GM18498 (cell line): ENCODE data around the gene PRM1.
"Not testable (repeated sequence)": the region's sequence is repeated elsewhere in the genome, so short reads cannot be mapped to it uniquely, and the experiment has no call there.

Source experiments
- ATAC-seq: cut with Tn5 transposase; IDR thresholded peaks from one replicate; pipeline ENCODE4 v1.9.1; 2021; ENCODE audit warnings: mild to moderate bottlenecking, moderate library complexity; ENCODE audit not compliant: unreplicated experiment

PRM1 gene

DNA sequence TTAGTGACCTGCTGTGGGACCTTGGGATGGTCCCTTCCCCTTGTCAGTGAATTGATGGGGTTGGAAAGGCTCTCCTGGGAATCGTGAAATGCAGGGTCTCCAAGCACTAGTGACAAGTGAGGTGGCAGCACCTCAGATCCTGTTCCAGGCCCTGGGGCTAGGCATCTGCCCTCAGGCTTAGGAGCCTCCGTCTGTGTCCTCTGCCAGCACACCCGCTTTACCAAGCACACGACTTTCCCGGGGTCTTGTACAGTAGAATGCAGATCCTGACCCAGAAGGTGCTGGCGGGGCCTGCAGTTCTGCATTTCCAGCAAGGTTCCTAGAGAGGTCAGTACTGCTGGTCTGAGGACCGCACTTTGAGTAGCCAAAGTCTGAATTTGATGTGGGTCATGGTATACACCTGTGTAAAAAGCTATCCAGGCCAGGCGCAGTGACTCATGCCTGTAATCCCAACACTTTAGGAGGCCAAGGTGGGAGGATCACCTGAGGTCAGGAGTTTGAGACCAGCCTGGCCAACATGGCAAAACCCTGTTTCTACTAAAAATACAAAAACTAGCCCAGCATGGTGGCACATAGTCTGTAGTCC, 33.3 kb upstream of the PRM1 start:
- no peak for ATAC-seq

DNA sequence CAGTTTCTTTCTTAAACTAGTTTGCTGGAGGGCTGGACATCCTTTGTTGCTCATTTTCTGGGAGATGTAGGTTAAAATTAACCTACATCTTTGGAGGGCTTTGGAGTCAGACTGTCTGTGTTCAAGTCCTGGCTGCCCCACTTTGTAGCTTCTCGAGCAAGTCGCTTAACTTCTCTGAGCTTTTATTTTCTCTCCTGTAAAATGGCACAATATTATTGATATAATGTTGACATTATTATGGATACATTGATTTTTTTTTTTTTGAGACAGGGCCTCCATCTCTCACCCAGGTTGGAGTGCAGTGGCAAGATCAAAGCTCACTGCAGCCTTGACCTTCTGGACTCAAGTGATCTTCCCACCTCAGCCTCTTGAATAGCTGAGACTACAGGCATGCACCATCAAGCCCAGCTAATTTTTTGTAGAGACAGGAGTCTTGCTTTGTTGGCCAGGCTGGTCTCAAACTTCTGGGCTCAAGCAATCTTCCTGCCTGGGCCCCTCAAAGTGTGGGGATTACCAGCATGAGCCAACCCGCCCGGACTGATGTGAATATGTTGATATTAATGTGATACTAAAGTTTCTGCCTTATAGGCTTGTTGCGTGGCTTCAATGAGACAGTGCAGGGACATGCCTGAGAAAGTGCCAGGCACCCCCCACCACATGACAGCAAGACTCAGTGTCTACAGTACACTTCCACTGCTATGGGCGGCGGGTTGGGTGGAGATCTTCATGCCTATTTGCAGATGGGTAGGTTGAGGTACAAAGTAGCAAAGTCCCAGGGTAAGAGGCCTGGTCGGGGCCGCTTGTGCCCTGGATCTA, 32.6 kb upstream of the PRM1 start:
- no peak for ATAC-seq

DNA sequence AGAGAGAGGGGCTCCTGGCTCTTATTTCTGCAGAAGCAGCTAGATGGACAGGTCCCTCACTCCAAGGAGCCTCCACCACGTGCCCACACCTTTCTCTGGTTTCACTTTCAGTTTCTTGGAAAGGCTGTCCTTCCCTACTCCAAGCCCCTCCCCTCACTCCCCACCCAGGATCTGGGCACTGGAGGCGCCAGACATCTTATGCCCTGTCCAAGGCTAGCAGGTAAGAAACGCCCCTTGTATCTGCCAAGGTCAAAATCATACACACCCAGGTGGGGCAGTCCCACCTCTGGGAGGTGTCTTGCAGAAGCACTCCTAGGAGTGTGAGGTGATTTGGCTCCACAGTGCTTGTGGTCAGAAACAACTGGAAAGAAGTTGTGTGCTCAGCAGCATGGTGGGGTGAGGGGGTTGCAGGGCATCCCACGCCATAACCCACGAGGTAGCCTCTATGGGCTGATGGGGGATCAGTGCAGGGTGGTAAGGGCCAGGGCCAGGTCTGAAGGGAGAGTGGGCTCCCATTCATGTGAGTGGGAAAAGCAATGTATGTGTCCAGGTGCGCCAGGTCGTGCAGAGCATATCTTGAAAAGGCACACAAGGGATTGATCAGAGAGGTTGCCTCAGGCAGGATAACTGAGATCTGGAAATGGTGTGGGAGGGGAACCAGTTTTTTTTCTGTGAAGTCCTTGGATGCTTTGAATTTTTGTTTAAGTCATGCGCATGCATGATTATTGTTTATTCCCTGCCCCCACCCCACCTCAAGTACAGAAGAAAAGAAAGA, 31.8 kb upstream of the PRM1 start:
- no peak for ATAC-seq

DNA sequence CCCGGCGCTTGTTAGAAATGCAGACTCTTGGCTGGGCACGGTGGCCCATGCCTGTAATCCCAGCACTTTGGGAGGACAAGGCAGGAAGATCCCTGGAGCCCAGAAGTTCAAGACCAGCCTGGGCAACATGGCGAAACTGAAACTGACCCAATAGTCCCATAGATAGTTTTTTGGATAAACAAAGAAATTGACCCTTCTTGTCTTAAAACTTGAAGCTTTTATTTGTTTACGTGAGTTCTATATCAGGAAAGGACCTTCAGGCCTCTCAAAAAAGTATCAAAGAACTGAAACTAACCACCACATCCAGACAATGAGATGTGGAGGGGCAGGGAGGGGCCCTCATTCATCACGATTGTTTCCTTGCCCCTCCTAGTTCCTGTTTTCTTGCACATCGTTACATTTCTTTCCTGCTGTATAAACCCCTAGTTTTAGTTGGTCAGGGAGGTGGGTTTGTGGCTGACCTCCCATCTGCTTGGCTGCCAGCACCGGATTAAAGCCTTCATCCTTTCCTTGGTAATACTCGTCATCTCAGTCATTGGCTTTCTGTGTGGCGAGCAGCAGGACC, 29.9 kb upstream of the PRM1 start:
- no peak for ATAC-seq

DNA sequence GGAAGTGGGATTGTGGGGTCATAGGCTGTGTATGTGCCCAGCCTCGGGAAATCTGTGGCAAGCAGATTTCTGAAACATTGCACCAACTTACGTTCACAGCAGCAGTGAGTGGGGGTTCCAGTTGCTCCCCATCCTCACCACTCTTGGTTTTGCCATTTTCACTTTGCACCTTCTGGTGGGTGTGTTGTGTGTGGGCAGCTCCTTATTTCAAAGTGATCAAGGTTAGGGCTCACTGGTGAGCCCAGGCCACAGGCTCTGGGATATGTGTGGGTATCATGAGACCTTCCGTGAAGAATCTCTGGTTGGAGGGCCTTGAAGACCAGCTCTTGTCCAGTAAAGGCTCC, 29.5 kb upstream of the PRM1 start:
- no peak for ATAC-seq

DNA sequence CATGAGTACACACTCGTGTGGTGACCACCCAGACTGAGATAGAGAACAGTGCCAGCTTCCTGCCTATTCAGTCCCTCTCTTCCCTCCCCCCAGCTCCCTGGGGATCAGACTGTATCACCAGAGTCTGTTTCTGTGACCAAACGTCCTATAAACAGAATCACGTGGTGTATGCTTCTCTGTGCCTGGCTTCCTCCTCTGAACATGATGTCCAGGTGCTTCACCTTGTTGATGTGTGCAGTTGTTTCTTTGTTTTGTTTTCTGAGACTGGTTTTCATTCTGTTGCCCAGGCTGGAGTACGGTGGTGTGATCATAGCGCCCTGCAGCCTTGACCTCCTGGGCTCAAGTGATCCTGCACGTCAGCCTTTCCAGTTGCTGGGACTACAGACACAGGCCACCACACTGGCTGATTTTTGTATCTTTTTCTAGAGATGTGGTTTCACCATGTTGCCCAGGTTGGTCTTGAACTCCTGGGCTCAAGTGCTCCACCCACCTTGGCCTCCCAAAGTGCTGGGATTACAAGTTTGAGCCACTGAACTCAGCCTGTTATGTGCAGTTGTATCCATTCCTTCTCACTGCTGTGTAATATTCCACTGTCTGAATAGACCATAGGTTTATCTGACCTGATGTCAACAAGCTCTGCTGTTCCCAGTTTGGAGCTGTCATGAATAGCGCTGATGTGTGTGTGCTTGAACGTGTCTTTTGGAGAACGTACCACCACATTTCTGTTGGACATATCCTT, 28.9 kb upstream of the PRM1 start:
- ATAC-seq, result peak; percentile 48

DNA sequence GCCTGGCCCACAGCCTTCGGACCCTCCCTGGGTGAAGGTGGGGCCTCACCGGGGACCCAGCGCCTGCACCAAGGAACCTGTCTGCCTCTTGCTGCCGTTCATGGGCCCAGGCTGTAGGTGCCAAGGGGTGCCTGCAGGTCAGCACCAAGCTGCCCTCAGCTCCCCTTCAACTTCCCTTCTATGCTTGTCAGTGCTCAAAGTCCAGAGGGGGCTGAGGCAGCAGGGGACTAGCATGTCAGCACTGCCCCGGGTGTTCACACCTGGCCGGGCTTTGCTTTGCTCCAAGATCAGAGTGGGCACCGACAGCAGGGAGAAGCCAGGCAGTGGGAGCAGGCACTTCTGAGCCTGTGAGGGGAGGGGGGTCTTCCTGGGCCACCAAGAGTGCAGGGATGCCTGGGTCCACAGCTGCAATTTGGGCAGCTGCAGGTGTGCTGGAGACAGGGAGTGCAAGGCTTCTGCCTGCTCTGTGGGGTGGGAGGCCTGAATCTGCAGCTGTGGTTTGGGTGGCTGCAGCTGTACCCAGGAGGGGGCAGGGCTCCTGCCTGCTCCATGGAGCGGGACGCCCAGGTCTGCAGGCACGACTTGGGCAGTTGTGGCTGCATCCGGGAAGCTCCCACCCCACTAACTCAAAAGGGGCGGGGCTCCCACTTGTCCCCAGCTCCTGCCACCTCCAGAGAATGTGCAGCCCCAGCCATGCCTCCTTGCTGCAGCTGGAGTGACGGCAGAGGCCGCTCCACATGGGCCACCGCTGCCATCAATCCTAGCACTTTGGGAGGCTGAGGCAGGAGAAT, 27.6 kb upstream of the PRM1 start:
- peak; percentile 26 for ATAC-seq

DNA sequence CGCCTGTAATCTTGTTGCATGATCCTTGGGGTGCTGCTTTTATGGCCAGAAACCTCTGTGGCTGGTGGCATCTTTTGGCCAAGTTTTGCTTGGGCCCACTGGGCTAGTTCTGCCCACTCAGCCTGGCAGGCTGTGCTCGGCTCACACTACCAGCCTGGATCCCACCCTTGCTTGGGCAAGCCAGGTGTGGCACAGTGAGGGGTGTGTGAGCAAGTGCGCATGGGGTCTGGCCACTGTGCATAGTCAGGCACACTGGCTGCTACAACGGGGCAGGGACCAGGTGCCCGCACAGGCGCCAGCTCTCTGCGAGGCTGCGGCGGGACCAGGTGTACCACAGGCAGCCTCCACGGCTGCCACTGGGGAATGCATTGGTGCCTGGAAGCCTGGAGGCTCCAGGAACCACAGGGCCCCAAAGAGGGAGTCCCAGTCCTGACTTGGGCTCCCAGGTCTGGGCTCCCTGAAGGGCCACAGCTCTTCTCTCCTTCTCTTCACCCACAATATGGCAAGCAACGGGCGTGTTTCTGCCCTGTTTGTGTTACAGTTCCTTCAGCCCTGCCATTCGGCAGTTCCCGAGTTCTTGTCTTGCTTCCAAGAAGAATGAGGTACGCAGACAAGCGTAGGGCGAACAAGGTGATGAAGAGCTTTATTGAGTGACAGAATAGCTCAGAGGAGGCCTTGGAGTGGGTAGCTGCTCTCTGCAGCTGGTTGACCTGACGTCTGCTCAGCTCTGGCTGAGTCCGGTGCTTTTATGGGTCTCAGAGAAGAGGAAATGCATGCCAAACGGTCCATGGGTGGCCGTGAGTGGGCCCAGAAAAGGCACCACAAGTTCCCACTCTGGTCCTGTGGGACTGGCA, 26.7 kb upstream of the PRM1 start:
- ATAC-seq, result no peak

DNA sequence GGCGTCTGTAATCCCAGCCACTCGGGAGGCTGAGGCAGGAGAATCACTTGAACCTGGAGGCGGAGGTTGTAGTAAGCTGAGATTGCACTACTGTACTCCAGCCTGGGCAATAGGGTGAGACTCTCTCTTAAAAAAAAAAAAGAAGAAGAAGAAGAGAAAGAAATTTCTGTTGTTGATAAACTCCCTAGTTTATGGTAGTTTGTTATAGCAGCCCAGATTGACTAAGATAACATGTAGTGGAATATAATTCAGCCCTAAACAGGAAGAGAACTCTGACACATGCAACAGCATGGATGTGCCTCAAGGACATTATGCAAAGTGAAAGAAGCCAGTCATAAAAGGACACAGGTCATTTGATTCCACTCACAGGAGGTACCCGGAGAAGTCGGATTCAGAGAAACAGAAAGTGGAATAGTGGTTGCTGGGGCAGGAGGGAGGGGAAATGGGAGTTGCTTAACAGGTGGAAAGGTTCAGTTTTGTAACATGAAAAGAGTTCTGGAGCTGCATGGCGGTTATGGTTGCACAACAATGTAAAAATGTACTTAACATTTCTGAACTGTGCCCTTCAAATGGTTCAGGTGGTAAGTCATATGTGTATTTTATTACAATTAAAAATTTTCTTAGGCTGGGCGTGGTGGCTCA, 26.0 kb upstream of the PRM1 start:
- ATAC-seq, result no peak

DNA sequence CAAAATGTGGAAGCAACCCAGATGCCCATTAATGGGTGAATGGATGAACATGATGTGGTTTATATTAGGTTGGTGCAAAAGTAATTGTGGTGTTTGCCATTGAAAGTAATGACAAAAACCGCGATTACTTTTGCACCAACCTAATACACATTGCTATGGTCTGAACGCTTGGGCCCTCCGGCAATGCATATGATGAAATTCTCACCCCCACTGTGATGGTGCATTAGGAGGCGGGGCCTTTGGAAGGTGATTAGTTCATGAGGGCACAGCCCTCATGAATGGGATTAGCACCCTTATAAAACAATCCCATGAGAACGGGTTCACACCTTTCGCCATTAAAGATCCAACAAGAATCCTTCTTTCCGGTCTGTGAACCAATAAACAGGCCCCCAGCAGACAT, 25.3 kb upstream of the PRM1 start:
- no peak for ATAC-seq

DNA sequence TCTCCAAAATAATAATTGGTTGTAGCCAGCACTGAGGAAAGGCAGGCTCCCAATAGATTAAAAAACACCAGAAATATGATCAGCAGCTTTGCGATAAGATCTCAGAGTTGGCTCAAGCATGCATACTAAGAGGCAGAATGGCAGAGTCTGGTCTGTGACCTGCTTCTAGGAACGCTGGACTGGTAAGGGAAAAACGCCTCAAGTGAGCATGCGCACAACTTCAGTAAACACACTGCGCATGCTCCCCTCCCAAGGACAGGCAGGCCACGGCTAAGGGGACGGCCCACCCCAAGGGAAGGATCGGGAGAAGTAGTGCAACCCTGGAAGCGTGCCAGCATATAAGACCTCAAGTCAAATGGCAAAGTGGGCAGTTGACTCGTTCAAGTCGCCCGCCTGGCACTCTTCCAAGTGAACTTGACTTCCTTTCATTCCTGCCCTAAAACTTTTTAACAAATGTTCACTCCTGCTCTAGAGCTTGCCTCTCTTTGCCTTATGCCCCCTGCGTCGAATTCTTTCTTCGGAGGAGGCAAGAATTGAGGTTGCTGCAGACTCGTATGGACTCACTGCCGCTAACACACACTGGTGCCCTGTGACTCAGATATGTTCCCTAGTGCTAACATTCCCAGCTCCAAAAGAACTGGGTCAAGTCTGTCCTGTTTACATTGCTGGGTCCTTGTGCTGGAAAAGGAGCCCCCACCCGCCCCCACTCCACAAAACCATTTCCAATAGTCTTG, 22.4 kb upstream of the PRM1 start:
- no peak for ATAC-seq

DNA sequence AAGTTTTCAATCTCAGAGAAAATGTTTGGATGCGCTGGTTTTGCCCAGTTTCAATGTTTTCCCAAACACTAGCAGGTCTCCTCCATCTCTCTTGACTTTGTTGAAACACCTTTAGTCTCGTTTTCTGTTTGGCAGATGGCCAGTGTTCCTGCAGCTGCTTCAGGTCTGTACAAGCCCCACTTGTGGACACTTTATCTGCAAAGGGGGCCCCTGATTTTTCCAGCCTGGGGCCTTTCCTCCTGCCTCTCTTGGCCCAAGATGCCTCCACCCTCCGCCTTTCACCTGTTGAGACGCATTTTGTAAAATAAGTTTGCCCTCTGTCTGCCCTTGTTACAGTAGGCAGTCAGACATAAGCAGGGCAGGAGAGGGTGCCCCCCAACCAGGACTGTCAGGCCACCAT, 21.8 kb upstream of the PRM1 start:
- no peak for ATAC-seq

DNA sequence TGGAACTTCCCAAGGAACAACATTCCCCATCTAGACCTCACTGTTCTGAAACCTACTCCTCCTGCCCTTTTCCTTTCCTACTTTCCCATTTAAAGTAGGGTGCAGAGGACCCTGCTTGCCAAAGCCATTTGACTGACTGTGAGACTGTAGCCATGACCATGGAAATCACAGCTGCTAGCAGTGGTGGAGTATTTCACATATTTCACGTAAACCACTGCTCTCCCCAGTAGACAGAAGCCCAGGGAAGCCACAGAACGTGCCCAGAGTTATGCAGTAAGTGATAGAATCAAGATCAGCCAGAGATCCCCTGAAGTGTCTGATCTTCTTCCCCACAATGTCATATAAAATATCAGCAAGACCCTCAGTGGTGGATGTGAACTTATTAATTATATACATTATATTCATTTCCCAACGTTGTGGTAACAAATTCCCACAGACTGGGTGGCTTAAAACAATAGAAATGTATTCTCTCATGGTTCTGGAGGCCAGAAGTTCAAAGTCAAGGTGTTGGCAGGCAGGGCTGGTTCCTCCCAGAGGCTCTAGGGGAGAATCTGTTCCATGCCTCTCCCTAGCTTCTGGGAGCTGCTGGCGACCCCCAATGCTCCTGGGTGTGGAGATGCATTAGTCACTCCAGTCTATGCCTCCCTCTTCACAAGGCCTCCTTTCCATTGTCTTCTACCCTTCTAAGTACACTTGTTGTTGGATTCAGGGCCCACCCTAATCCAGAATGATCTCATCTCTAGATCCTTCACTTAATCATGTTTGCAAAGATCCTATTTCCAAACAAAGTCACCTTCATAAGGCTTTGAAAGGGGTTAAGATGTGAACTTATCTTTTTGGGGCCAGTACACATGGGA, 20.7 kb upstream of the PRM1 start:
- no peak for ATAC-seq

DNA sequence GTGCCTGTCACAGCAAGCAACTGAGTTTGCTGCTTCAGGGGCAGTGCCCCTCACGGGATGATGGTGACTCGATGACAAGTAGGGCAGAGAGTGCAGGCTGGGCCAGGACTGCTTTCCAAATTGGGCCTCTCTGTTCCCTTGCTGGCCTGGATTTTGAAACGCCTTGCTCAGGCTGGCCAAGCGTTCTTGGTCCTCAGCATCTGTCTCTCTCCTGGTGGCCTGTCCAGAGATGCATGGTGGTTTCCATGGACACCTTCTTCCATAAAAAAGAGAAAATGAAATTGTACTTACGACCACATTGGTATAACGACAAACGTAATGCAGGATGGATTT, 19.4 kb upstream of the PRM1 start:
- no peak for ATAC-seq

DNA sequence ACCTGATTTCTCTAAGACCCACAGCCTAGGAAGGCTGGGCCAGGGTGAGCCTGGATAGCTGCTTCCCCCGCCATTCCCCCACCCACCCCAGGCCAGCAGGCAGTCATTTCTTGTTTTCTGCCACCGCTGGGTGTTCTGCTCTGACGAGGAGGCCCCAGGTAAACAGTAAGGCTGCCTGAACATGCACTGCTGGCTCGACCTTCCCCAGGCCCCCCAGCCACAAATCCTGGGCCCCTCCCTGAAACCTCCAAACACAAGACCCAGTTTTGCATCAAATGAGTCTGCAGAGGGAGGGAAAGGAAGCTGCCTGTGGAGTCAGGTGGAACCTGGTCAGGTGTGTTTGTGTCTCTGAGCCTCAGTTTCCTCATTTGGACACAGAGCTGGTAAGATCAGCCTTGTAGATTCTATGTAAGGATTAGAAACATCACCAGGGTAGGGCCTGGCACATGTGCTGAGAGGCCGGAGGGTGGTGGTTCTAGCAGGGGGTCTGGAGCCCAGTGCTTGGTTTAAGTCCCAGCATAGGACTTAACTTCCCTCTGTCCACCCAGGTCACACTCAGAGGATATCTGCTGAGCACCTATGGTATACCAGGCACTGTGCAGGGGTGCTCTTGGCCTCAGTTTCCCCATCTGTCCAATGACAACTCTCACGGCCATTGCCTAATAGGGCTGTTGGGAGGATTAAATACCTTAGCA, 18.9 kb upstream of the PRM1 start:
- ATAC-seq, result no peak

DNA sequence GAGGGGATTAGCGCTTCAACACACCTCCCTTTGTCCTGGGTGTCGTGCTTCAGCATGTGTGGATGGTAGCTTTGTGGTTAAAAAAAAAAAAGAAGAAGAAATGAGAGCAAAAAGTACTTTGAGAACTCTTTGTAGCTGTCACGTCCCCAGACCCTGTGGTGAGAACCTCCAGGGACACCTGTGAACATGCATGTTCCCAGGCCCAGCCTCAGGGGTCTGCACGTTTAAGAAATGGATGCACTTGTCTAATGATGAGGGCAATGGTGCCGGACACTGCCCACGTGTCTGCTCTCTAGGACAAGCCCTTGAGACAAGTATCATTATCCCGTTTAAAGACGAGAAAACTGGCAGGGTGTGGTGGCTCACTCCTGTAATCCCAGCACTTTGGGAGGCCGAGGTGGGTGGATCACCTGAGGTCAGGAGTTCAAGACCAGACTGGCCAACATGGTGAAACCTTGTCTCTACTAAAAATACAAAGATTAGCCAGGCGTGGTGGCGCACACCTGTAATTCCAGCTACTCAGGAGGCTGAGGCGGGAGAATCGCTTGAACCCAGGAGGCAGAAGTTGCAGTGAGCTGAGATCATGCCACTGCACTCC, 17.9 kb upstream of the PRM1 start:
- ATAC-seq, result not testable (repeated sequence)
